ENCODE data around the gene S100A5. TPM values are rescaled to one million over a fixed set of nuclear protein-coding genes. Genes with fewer than 3 reads are reported as not detected.

Gene S100A5
- total and polyA plus RNA-seq, 9 of the 15 experiments (the other 6 are each of a cell fraction or from before 2014, with no cell fraction given): 0.56 to 1.4 (median 0.64) TPM; not detected in 5

GRCh38 chr1:153545067-153546055 is 4.6 kb upstream of the S100A5 start, which contains the start of gene S100A4 (continued):
- 0 out of 2 replicates have a peak, but pooled peaks have one; percentile 10 for TF ChIP-seq NFE2 (IDR thresholded peaks at IDR 0.05; ENCODE audit: low read depth)
- TF ChIP-seq HDAC3 (IDR thresholded peaks at IDR 0.05; ENCODE audit: borderline replicate concordance, partially characterized antibody): no peak
- no peak for TF ChIP-seq YBX1 (IDR thresholded peaks at IDR 0.05)
- no peak for TF ChIP-seq BCOR (IDR thresholded peaks at IDR 0.05)
- TF ChIP-seq ZNF133 (CRISPR knock-in tag; IDR thresholded peaks at IDR 0.05): no peak
- TF ChIP-seq CREB5 (CRISPR knock-in tag; IDR thresholded peaks at IDR 0.05): no peak
- TF ChIP-seq ZNF75A (CRISPR knock-in tag; IDR thresholded peaks at IDR 0.05): no peak
- no peak for TF ChIP-seq ZNF780A (CRISPR knock-in tag; IDR thresholded peaks at IDR 0.05)
- TF ChIP-seq FOXM1 (IDR thresholded peaks at IDR 0.05; ENCODE audit: low read depth): no peak
- TF ChIP-seq FOXM1 (CRISPR knock-in tag; IDR thresholded peaks at IDR 0.05; ENCODE audit: low read depth): no peak
- peak; percentile 90 for TF ChIP-seq EGR1 (conservative IDR thresholded peaks at IDR 0.05)
- no peak for TF ChIP-seq STAT5B (CRISPR knock-in tag; IDR thresholded peaks at IDR 0.05)
- TF ChIP-seq RBFOX2 (IDR thresholded peaks at IDR 0.05; ENCODE audit: low read depth, low read length): peak; percentile 50
- no peak for TF ChIP-seq CTCF (IDR thresholded peaks at IDR 0.05 in 2 of 3, conservative IDR thresholded peaks at IDR 0.05 in 1 of 3; ENCODE audit: insufficient read depth in 2 of 3, low read depth in 1 of 3, low read length in 3 of 3)
- TF ChIP-seq THRAP3 (IDR thresholded peaks at IDR 0.05; ENCODE audit: borderline replicate concordance): no peak
- TF ChIP-seq NR2C1 (IDR thresholded peaks at IDR 0.05): no peak
- TF ChIP-seq NR2C1 (tag; IDR thresholded peaks at IDR 0.05): no peak
- no peak for TF ChIP-seq CBFB (CRISPR knock-in tag; IDR thresholded peaks at IDR 0.05)
- TF ChIP-seq ZBTB26 (CRISPR knock-in tag; IDR thresholded peaks at IDR 0.05): no peak
- no peak for TF ChIP-seq HOMEZ (CRISPR knock-in tag; IDR thresholded peaks at IDR 0.05)
- peak; percentile 60 for TF ChIP-seq TEAD4 (IDR thresholded peaks at IDR 0.05; ENCODE audit: low read length)
- no peak for TF ChIP-seq TEAD4 (CRISPR knock-in tag; IDR thresholded peaks at IDR 0.05; ENCODE audit: borderline replicate concordance)

Measured in K562 (cell line).